ENCODE results near the gene PADI6. TPM values are rescaled to one million over a fixed set of nuclear protein-coding genes. Genes with fewer than 3 reads are reported as not detected.
A peak's percentile ranks its signal among the peaks of the same experiment; 100 is the strongest.

PADI6 gene
- total and polyA plus RNA-seq, 9 of the 15 experiments (the other 6 are each of a cell fraction or from before 2014, with no cell fraction given): not detected

GRCh38 chr1:17404820-17405219, 32.8 kb downstream of the PADI6 start (continued):
- no peak for TF ChIP-seq XRCC5 (IDR thresholded peaks at IDR 0.05; ENCODE audit: low read depth, low read length)
- no peak for TF ChIP-seq PURB (CRISPR knock-in tag; IDR thresholded peaks at IDR 0.05; ENCODE audit: low read depth)
- no peak for TF ChIP-seq CREM (IDR thresholded peaks at IDR 0.05; ENCODE audit: low read depth)
- TF ChIP-seq E2F8 (IDR thresholded peaks at IDR 0.05; ENCODE audit: low read depth, partially characterized antibody): no peak
- no peak for TF ChIP-seq NR2C2 (CRISPR knock-in tag; IDR thresholded peaks at IDR 0.05)
- no peak for TF ChIP-seq NR2C2 (tag; IDR thresholded peaks at IDR 0.05)
- TF ChIP-seq ZBED1 (IDR thresholded peaks at IDR 0.05): no peak
- TF ChIP-seq C11orf30 (IDR thresholded peaks at IDR 0.05; ENCODE audit: low read depth): no peak
- no peak for TF ChIP-seq BHLHE40 (IDR thresholded peaks at IDR 0.05; ENCODE audit: low read length)
- TF ChIP-seq DMBX1 (CRISPR knock-in tag; IDR thresholded peaks at IDR 0.05; ENCODE audit: borderline replicate concordance): no peak
- TF ChIP-seq KDM4B (IDR thresholded peaks at IDR 0.05; ENCODE audit: borderline replicate concordance in 2 of 2, low read depth in 1 of 2): no peak
- TF ChIP-seq DNMT1 (IDR thresholded peaks at IDR 0.05): no peak
- TF ChIP-seq RHOXF2B (CRISPR knock-in tag; conservative IDR thresholded peaks at IDR 0.05): 0 out of 2 replicates have a peak, but pooled peaks have one; percentile 44
- TF ChIP-seq ZKSCAN1 (IDR thresholded peaks at IDR 0.05; ENCODE audit: low read depth, low read length): no peak
